GM12878 (cell line): ENCODE measurements around the gene ZBTB38. TPM values are rescaled to one million over a fixed set of nuclear protein-coding genes. Genes with fewer than 3 reads are reported as not detected.

Experiments used
- ATAC-seq: fragments of 200-7000 bp; cut with Tn5 transposase; 3 replicates; pipeline ENCODE4 v1.9.1; 2020; ENCODE audit warnings: mild to moderate bottlenecking, moderate library complexity
- BruUV-seq: library from RNA; stranded (reverse); fragments of 400-500 nt; replicated peaks from 2 replicates; lab custom pipeline; 2021; lab: Mats Ljungman, UMichigan
- CTCF ChIA-PET: fragments of 300-600 bp; sonication (Branson Sonifier 250); formaldehyde crosslinking; extraction: SDS; loops from one replicate; lab custom pipeline; 2021; ENCODE audit warnings: inconsistent platforms; lab: Yijun Ruan, JAX
- POLR2A ChIA-PET: fragments of 350-600 bp; formaldehyde crosslinking; extraction: SDS; loops from one replicate; lab custom pipeline; 2021; ENCODE audit warnings: inconsistent platforms; lab: Charles Lee
- RAD21 ChIA-PET: fragments of 300-600 bp; sonication (Branson Sonifier 250); formaldehyde crosslinking; loops from one replicate; lab custom pipeline; 2023; ENCODE audit warnings: antibody characterized with exemption; ENCODE audit not compliant: unreplicated experiment; lab: Charles Lee
- SMC1A ChIA-PET: fragments of 300-600 bp; sonication (Branson Sonifier 250); formaldehyde crosslinking; loops from one replicate; lab custom pipeline; 2023; ENCODE audit not compliant: unreplicated experiment, uncharacterized antibody; lab: Charles Lee
- DNase-seq: peaks from one replicate; pipeline ENCODE4 v3.0.0-alpha.2; 2011; ENCODE audit warnings: low read depth, low spot score
- FAIRE-seq: peaks from 3 replicates; lab custom pipeline; 2011; peaks lifted over from hg19 to GRCh38; lab: Jason Lieb, UNC
- H2AFZ ChIP-seq: 2 replicates; pipeline ENCODE4 v1.6.0; 2011; ENCODE audit warnings: low read depth, low read length, control low read depth; ENCODE audit not compliant: control insufficient read depth
- H3K27ac ChIP-seq: 2 replicates; pipeline ENCODE4 v1.5.1; 2011; ENCODE audit warnings: control low read depth; ENCODE audit not compliant: control insufficient read depth, insufficient read depth
- H3K27me3 ChIP-seq, 2 experiments: replicated peaks in 1 of 2; 2 replicates each; pipeline versions ENCODE4 v1.6.0 to v1.6.1; 2011; ENCODE audit warnings: low read length in 1 of 2; ENCODE audit not compliant: control insufficient read depth in 2 of 2, insufficient read depth in 2 of 2
- H3K36me3 ChIP-seq, 2 experiments: 2 replicates each; pipeline ENCODE4 v1.5.1; 2011; ENCODE audit warnings: low read length in 1 of 2; ENCODE audit not compliant: control insufficient read depth in 2 of 2, insufficient read depth in 2 of 2
- H3K4me1 ChIP-seq: 2 replicates; pipeline ENCODE4 v1.6.1; 2011; ENCODE audit warnings: mild to moderate bottlenecking, low read length, moderate library complexity, mixed read lengths; ENCODE audit not compliant: control insufficient read depth, insufficient read depth
- H3K4me2 ChIP-seq: 2 replicates; pipeline ENCODE4 v1.6.0; 2011; ENCODE audit warnings: control low read depth; ENCODE audit not compliant: control insufficient read depth, insufficient read depth
- H3K4me3 ChIP-seq: fragments of 200-600 bp; sonication (generic); 2 replicates; pipeline ENCODE4 v1.5.1; 2016
- H3K79me2 ChIP-seq: 2 replicates; pipeline ENCODE4 v1.6.0; 2011; ENCODE audit warnings: low read length; ENCODE audit not compliant: control insufficient read depth, insufficient read depth
- H3K9ac ChIP-seq: 2 replicates; pipeline ENCODE4 v1.8.0; 2011; ENCODE audit warnings: low read length, control low read depth, mixed read lengths; ENCODE audit not compliant: control insufficient read depth, insufficient read depth
- H3K9me3 ChIP-seq: replicated peaks from 3 replicates; pipeline ENCODE4 v1.5.1; 2011; ENCODE audit warnings: mild to moderate bottlenecking, low read length; ENCODE audit not compliant: control insufficient read depth, insufficient read depth
- H4K20me1 ChIP-seq: 2 replicates; pipeline ENCODE4 v1.6.0; 2011; ENCODE audit not compliant: control insufficient read depth, insufficient read depth
- BCL3 ChIP-seq: IDR thresholded peaks from 2 replicates; pipeline ENCODE4 v1.6.1; 2011; ENCODE audit warnings: borderline replicate concordance, low read depth, mild to moderate bottlenecking, moderate library complexity, low read length; ENCODE audit not compliant: insufficient read depth, poor library complexity, severe bottlenecking
- MEF2B ChIP-seq: fragments of 450-650 bp; IDR thresholded peaks from 2 replicates; pipeline ENCODE4 v1.6.1; 2018; ENCODE audit warnings: mild to moderate bottlenecking, moderate library complexity; ENCODE audit not compliant: partially characterized antibody, poor library complexity, severe bottlenecking
- NFIC ChIP-seq: IDR thresholded peaks from 2 replicates; pipeline ENCODE4 v1.6.1; 2012; ENCODE audit warnings: low read depth, mild to moderate bottlenecking, inconsistent platforms, low read length, moderate library complexity
- SMAD5 ChIP-seq: IDR thresholded peaks from 2 replicates; pipeline ENCODE4 v1.6.1; 2016; ENCODE audit warnings: antibody characterized with exemption, low read depth
- SP1 ChIP-seq: IDR thresholded peaks from one replicate; pipeline ENCODE4 v1.6.1; 2011; ENCODE audit warnings: low read depth, low read length
- SPI1 ChIP-seq: IDR thresholded peaks from 2 replicates; pipeline ENCODE4 v1.6.1; 2011; ENCODE audit warnings: low read depth, mild to moderate bottlenecking, low read length, moderate library complexity, borderline replicate concordance; ENCODE audit not compliant: insufficient read depth
- ZNF274 ChIP-seq: IDR thresholded peaks from one replicate; pipeline ENCODE4 v1.8.0; 2011; ENCODE audit not compliant: insufficient read length, insufficient read depth
- in situ Hi-C: fragments of 300-500 bp; cut with MboI; formaldehyde crosslinking; loops from 9 replicates; pipeline ENCODE4 v1.14.3; 2018; ENCODE audit warnings: mixed read lengths
- intact Hi-C: fragments of 100-400 bp; cut with micrococcal nuclease; formaldehyde crosslinking; loops from one replicate; pipeline ENCODE4 v1.14.2; 2022; ENCODE audit not compliant: unreplicated experiment
- polyA plus RNA-seq, 11 experiments: library from polyadenylated mRNA; depleted of rRNA in 4 of 11; unstranded in 6 of 11; stranded (reverse) in 5 of 11; fragments of >200 nt; fragmentation: Nextera tagmentation in 4 of 11; fragmentation: Illumina TruSeq in 1 of 11; extraction: Ambion mirVana in 4 of 11; extraction: Trizol in 1 of 11; gene quantifications; 1 replicate in 1 of 11; 2 replicates in 10 of 11; pipeline versions ENCODE4 v1.2.1 to v1.2.3, GENCODE V29; 2011 to 2016; ENCODE audit warnings: inconsistent platforms in 2 of 11, missing spikeins in 2 of 11, low read depth in 1 of 11
- total RNA-seq, 4 experiments: library from RNA; depleted of rRNA in 3 of 4; stranded (reverse); fragments of >200 nt in 3 of 4; fragmentation: Illumina TruSeq in 1 of 4; extraction: Trizol in 1 of 4; gene quantifications; 2 replicates each; pipeline versions ENCODE4 v1.2.1 to v1.2.3, GENCODE V29; 2013 to 2021

ZBTB38 gene
- total and polyA plus RNA-seq, 10 of the 15 experiments (the other 5 are each of a cell fraction or from before 2014, with no cell fraction given): 34.2 to 115 (median 88.6) TPM

DNA sequence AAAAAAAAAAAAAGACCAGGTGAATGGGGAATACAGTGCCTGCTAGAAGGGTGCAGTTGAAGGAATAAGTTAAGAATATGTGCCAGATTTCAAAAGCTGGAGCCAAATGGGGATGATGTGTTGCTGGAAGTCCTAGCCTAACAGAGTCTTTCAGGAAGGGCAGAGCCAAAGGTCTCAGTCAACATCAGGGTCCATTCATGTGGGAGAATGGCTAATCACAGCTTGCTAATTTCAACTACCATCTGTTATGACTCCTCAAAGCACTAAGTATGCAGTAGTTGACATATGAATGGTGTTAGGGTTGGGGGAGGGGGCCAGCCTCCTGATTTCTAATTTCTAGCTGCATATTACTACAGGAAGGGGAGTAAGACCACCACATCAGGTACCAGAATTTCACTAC, 4.4 kb downstream of the ZBTB38 start:
- peak; percentile 8; the same call in 2 of the 3 replicates for ATAC-seq
- Histone ChIP-seq H3K9ac (no peak overlapping the region), H3K4me2 (peak overlapping the region; percentile 76), H3K27ac (peak overlapping the region; percentile 69), H2AFZ (no peak overlapping the region), H4K20me1 (no peaks in the 10 kb centered on the region), H3K4me1 (peaks cover 76% of the 10 kb centered on the region), H3K36me3 (no peaks in the 10 kb centered on the region), H3K4me3 (no peak overlapping the region), H3K27me3 (no peaks in the 10 kb centered on the region), H3K79me2 (peaks cover 22% of the 10 kb centered on the region), H3K9me3 (peaks cover 4% of the 10 kb centered on the region; the same call in 2 of the 3 replicates)
- BruUV-seq: no TSS peak
- ChIA-PET RAD21 (interaction anchor here (0.7 to 8.0 kb wide), 22 partner anchors 11 to 656 kb away, joined by 3 to 144 read pairs (median 7); no protein-coding TSS in a partner anchor), CTCF (interaction anchor here (1.0 to 5.2 kb wide), 17 partner anchors 11 to 186 kb away, joined by 3 to 103 read pairs (median 6); no protein-coding TSS in a partner anchor), POLR2A (interaction anchor here (0.6 to 5.3 kb wide), 19 partner anchors 10 to 69 kb away, joined by 3 to 97 read pairs (median 6); no protein-coding TSS in a partner anchor), SMC1A (interaction anchor here (0.7 to 9.0 kb wide), 21 partner anchors 8 to 186 kb away, joined by 3 to 205 read pairs (median 13); no protein-coding TSS in a partner anchor)
- no peak for FAIRE-seq
- TF ChIP-seq SP1: no peak
- TF ChIP-seq BCL3: peak; percentile 39
- no peak for DNase-seq
- in situ Hi-C loops: no loop called here
- intact Hi-C loops: loop anchor here (5.0 kb wide), 1 partner anchor 35 kb away; no protein-coding TSS in a partner anchor

DNA sequence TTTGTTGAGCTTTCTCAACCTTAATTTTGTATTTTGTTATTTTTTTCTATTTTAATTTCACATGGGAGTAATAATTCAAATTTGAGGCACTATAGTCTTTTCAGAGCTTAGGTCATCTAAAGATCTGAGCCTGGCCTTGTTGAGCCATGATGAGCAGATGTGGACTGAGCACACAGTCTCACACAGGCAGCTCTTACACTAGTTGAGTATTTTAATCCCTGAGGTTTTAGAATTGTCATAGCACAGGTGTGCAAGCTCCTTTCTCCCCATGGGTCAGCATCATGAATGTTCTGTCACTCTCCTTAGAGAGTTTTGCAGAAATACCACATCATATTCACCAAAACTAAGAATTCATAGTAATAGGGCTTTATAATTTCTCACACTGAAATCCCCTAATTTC, 4.9 kb downstream of the ZBTB38 start:
- ATAC-seq (peak; percentile 48), FAIRE-seq (no peak), DNase-seq (no peak)
- no peak overlapping the region for H3K4me3 ChIP-seq
- H3K79me2 ChIP-seq: peaks cover 22% of the 10 kb centered on the region
- H3K4me1 ChIP-seq: peaks cover 77% of the 10 kb centered on the region
- peak overlapping the region; percentile 76; the same call in 1 of the 2 replicates for H3K4me2 ChIP-seq
- no TSS peak for BruUV-seq
- in situ Hi-C loops (no loop called here), intact Hi-C loops (loop anchor here (5.0 kb wide), 1 partner anchor 36 kb away; no protein-coding TSS in a partner anchor)
- H3K9me3 ChIP-seq: peaks cover 4% of the 10 kb centered on the region; the same call in 2 of the 3 replicates
- ChIA-PET SMC1A (interaction anchor here (0.8 to 9.0 kb wide), 21 partner anchors 9 to 185 kb away, joined by 3 to 205 read pairs (median 13); no protein-coding TSS in a partner anchor), RAD21 (interaction anchor here (1.4 to 8.0 kb wide), 16 partner anchors 12 to 655 kb away, joined by 3 to 144 read pairs (median 25); no protein-coding TSS in a partner anchor), POLR2A (interaction anchor here (0.7 to 5.3 kb wide), 17 partner anchors 9 to 68 kb away, joined by 3 to 97 read pairs (median 6); no protein-coding TSS in a partner anchor), CTCF (interaction anchor here (0.7 to 5.2 kb wide), 19 partner anchors 11 to 185 kb away, joined by 3 to 103 read pairs (median 6); no protein-coding TSS in a partner anchor)
- H3K27me3 ChIP-seq: no peaks in the 10 kb centered on the region
- no peaks in the 10 kb centered on the region for H4K20me1 ChIP-seq
- no peaks in the 10 kb centered on the region for H3K36me3 ChIP-seq
- H2AFZ ChIP-seq: no peak overlapping the region
- H3K27ac ChIP-seq: peak overlapping the region; percentile 69
- no peak overlapping the region for H3K9ac ChIP-seq
- TF ChIP-seq SPI1 (no peak), SMAD5 (no peak), NFIC (peak; percentile 66), ZNF274 (no peak), MEF2B (peak; percentile 35), BCL3 (peak; percentile 68)
